DOHH2 (cell line): Measurements from ENCODE around the gene SERPINH1.

ENCODE experiments used
- CTCF ChIP-seq: fragments of 200-600 bp; sonication (generic); IDR thresholded peaks from one replicate; pipeline ENCODE4 v1.5.1; 2014; ENCODE audit warnings: antibody characterized with exemption, mild to moderate bottlenecking, low read depth, low read length; ENCODE audit not compliant: poor library complexity, severe bottlenecking
- EZH2phosphoT487 ChIP-seq: fragments of 200-600 bp; sonication (generic); IDR thresholded peaks from 2 replicates; pipeline ENCODE4 v1.6.1; 2017; ENCODE audit warnings: borderline replicate concordance, mild to moderate bottlenecking, antibody characterized with exemption, low read length, moderate library complexity, mixed read lengths

- no peak for TF ChIP-seq CTCF
- no peak for TF ChIP-seq EZH2phosphoT487
Measured at GRCh38 chr11:75562836-75563484, 907 bp downstream of the SERPINH1 start.
